ENCODE results near the gene GCNT1. TPM values are rescaled to one million over a fixed set of nuclear protein-coding genes. Genes with fewer than 3 reads are reported as not detected.

GCNT1 gene
- total RNA-seq, 1 experiment from 2014 or later = 17.2 TPM

DNA sequence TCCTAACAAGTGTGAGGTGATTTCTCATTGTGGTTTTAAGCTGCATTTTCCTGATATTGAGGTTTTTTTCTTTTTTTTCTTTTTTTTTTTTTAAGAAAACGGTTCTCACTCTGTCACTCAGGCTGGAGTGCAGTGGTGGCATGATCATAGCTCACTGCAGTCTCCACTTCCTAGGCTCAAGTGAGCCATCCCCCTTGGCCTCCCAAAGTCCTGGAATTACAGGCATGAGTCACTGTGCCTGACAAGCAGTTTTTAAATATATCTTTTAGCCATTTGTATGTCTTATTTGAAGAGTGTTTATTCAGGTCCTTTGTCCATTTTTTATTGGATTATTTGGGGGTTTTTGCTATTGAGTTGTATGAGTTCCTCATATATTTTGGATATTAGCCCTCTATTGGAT is 53.8 kb downstream of the GCNT1 start (continued):
- TF ChIP-seq AR (CRISPR knock-in tag; IDR thresholded peaks at IDR 0.05) (no peak), TEAD4 (CRISPR knock-in tag; IDR thresholded peaks at IDR 0.05) (no peak), GRHL2 (CRISPR knock-in tag; IDR thresholded peaks at IDR 0.05; ENCODE audit: insufficient replicate concordance, severe bottlenecking) (no peak), ZNF416 (CRISPR knock-in tag; IDR thresholded peaks at IDR 0.05) (no peak), KAT7 (CRISPR knock-in tag; IDR thresholded peaks at IDR 0.05; ENCODE audit: borderline replicate concordance) (no peak), ZNF138 (CRISPR knock-in tag; conservative IDR thresholded peaks at IDR 0.05) (no peak), SMAD3 (CRISPR knock-in tag; IDR thresholded peaks at IDR 0.05; ENCODE audit: borderline replicate concordance) (no peak), ZSCAN18 (CRISPR knock-in tag; IDR thresholded peaks at IDR 0.05) (no peak), MAX (CRISPR knock-in tag; IDR thresholded peaks at IDR 0.05) (no peak), NFATC4 (CRISPR knock-in tag; IDR thresholded peaks at IDR 0.05) (no peak)
- TF ChIP-seq, protein P1, sequence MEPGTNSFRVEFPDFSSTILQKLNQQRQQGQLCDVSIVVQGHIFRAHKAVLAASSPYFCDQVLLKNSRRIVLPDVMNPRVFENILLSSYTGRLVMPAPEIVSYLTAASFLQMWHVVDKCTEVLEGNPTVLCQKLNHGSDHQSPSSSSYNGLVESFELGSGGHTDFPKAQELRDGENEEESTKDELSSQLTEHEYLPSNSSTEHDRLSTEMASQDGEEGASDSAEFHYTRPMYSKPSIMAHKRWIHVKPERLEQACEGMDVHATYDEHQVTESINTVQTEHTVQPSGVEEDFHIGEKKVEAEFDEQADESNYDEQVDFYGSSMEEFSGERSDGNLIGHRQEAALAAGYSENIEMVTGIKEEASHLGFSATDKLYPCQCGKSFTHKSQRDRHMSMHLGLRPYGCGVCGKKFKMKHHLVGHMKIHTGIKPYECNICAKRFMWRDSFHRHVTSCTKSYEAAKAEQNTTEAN (CRISPR knock-in tag; IDR thresholded peaks at IDR 0.05) = no peak

- DNase-seq (ENCODE audit: low spot score) = no peak
- Mint-ChIP-seq H3K9me3 (peaks cover 24% of the 10 kb centered on the region), H3K27ac (no peak overlapping the region), H3K4me1 (no peaks in the 10 kb centered on the region), H3K4me3 (no peak overlapping the region), H3K27me3 (ENCODE audit: low read depth) (no peaks in the 10 kb centered on the region; the same call in 1 of the 2 replicates), H3K36me3 (peaks cover 8% of the 10 kb centered on the region)
- POLR2A ChIA-PET = no interaction called here
- no peak for ATAC-seq
- CTCF ChIA-PET = no interaction called here
- TF ChIP-seq CREM (CRISPR knock-in tag; IDR thresholded peaks at IDR 0.05) (no peak), GRHL2 (CRISPR knock-in tag; IDR thresholded peaks at IDR 0.05; ENCODE audit: insufficient replicate concordance, severe bottlenecking) (no peak), AFF4 (CRISPR knock-in tag; IDR thresholded peaks at IDR 0.05; ENCODE audit: borderline replicate concordance) (no peak), TP53 (CRISPR knock-in tag; IDR thresholded peaks at IDR 0.05) (no peak), ZNF317 (CRISPR knock-in tag; IDR thresholded peaks at IDR 0.05; ENCODE audit: borderline replicate concordance, low read depth) (no peak)
- TF ChIP-seq, protein P2, sequence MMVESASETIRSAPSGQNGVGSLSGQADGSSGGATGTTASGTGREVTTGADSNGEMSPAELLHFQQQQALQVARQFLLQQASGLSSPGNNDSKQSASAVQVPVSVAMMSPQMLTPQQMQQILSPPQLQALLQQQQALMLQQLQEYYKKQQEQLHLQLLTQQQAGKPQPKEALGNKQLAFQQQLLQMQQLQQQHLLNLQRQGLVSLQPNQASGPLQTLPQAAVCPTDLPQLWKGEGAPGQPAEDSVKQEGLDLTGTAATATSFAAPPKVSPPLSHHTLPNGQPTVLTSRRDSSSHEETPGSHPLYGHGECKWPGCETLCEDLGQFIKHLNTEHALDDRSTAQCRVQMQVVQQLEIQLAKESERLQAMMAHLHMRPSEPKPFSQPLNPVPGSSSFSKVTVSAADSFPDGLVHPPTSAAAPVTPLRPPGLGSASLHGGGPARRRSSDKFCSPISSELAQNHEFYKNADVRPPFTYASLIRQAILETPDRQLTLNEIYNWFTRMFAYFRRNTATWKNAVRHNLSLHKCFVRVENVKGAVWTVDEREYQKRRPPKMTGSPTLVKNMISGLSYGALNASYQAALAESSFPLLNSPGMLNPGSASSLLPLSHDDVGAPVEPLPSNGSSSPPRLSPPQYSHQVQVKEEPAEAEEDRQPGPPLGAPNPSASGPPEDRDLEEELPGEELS (CRISPR knock-in tag; IDR thresholded peaks at IDR 0.05) = no peak
- TF ChIP-seq, protein P3, sequence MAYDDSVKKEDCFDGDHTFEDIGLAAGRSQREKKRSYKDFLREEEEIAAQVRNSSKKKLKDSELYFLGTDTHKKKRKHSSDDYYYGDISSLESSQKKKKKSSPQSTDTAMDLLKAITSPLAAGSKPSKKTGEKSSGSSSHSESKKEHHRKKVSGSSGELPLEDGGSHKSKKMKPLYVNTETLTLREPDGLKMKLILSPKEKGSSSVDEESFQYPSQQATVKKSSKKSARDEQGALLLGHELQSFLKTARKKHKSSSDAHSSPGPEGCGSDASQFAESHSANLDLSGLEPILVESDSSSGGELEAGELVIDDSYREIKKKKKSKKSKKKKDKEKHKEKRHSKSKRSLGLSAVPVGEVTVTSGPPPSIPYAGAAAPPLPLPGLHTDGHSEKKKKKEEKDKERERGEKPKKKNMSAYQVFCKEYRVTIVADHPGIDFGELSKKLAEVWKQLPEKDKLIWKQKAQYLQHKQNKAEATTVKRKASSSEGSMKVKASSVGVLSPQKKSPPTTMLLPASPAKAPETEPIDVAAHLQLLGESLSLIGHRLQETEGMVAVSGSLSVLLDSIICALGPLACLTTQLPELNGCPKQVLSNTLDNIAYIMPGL (CRISPR knock-in tag; IDR thresholded peaks at IDR 0.05) = no peak
These were observed 57.4 kb downstream of the GCNT1 start for GRCh38 chr9:76516350-76516749.

Data from WTC11 (cell line).